Measurements from ENCODE around the gene STAC2. TPM values are rescaled to one million over a fixed set of nuclear protein-coding genes. Genes with fewer than 3 reads are reported as not detected.

Gene STAC2
- total and polyA plus RNA-seq, 9 of the 15 experiments (the other 6 are each of a cell fraction or from before 2014, with no cell fraction given), result not detected

DNA sequence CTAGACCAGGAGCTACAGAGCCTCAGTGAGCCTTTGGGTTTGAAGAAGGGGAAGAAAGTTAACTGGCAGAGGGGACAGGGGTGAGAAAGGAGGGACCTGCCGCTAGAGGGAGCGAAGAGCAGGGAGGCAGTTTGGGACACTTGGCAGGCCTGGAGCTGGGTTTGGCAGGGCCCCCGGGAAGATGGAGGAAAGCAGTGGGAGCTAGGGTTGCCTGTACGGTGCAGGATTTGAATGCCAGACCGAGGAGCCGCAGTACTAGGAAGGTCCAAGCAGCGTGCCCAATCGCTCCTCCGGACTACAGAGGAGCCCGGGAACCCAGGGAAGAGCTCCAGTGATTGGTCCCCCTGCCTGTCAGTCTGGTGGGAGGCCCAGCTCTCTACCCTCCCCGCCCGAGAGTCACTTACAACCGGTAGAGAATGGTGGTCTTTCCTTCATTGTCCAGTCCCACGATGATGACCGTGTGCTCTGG lies 61.0 kb downstream of the STAC2 start (continued):
- TF ChIP-seq, protein P1, sequence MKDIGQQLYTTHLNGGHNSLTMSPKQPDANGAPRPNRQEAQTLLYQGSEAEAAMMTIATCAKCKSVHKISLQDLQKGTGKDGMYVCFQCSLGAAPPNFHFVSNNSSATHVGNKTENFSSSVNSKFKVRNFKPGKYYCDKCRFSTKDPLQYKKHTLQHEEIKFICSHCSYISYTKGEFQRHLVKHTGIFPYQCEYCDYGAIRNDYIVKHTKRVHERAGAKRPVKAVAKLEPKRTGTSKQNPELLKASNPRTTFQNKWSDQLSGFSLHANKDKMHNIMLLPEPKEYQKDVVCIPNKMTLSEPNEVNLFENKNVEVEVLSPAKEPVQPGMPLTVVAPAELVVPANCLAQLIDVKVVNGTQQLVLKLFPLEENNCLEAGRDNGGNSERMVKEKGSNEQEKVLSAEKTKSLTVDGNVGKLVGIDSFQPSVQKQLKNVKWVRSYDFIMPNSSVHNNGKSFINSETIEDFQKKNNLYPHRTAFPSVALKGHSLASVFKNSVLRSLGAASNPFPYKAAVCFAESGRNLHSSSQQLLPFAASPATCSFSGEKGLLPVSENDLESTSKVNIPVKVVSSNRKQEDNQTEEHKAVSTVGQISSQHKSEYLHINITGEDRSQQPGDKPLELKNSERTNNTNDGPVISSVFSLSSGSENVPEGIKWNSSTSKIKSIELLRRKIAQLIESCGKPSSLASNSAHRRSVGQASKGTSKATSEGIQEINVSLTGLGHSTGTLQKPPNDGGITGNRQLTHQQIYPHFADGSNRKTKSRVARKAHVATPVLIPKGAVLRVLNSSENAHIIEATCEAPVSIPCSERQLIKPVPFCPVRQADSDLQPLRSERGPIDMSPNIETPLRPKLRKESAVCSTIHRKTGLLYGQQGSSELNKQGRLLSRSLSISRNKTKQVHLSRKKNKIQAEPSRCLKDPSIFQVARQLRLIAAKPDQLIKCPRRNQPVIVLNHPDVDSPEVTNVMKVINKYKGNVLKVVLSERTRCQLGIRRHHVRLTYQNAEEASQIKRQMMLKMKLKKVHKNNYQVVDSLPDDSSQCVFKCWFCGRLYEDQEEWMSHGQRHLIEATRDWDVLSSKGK (CRISPR knock-in tag; IDR thresholded peaks at IDR 0.05), result no peak
- no peak for TF ChIP-seq DDX20 (tag; IDR thresholded peaks at IDR 0.05; ENCODE audit: low read depth)
- TF ChIP-seq, protein P2, sequence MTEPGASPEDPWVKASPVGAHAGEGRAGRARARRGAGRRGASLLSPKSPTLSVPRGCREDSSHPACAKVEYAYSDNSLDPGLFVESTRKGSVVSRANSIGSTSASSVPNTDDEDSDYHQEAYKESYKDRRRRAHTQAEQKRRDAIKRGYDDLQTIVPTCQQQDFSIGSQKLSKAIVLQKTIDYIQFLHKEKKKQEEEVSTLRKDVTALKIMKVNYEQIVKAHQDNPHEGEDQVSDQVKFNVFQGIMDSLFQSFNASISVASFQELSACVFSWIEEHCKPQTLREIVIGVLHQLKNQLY (CRISPR knock-in tag; conservative IDR thresholded peaks at IDR 0.05), result no peak
- TF ChIP-seq PHF21A (IDR thresholded peaks at IDR 0.05; ENCODE audit: borderline replicate concordance, low read depth), result no peak

DNA sequence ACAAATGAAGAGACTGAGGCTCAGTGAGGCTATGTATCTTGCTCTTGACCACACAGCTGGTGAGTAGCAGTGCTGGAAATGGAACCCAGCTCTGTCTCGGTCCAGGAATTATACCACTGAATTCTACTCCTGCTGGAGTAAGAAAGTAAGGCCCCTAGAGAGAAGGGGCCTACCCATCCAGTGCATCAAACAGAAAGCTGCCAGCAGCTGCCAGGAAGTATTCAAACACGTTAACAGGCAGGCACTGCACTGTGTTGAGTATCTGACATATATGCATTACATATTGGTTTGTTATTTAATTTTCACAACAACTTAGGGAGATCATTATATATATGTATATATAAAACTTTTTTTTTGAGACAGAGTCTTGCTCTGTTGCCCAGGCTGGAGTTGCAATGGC lies 63.8 kb downstream of the STAC2 start:
- no TSS peak for BruUV-seq (replicated peaks)
- Histone ChIP-seq H3K9me1 (ENCODE audit: control insufficient read depth, insufficient read depth, low read length) (no peaks in the 10 kb centered on the region), H3K27ac (ENCODE audit: extremely low read depth, low read depth, low read length) (no peak overlapping the region), H3K79me2 (ENCODE audit: control insufficient read depth, insufficient read depth, low read length) (no peaks in the 10 kb centered on the region), H3K4me3 (no peak overlapping the region), H3K9me3 (replicated peaks; ENCODE audit: control insufficient read depth, insufficient read depth, low read depth, low read length) (no peaks in the 10 kb centered on the region), H3K4me1 (replicated peaks in 1 of 2; ENCODE audit: control insufficient read depth in 2 of 2, insufficient read depth in 2 of 2, low read length in 2 of 2) (peaks cover 5 to 16% of the 10 kb centered on the region in 2 experiments; a peak in 3 of 5 replicates), H3K27me3 (ENCODE audit: control insufficient read depth in 2 of 2, insufficient read depth in 2 of 2, low read length in 2 of 2) (peaks cover 0 to 7% of the 10 kb centered on the region in 2 experiments; a peak in 2 of 5 replicates), H3K4me2 (ENCODE audit: insufficient read depth, low read length) (no peak overlapping the region), H2AFZ (ENCODE audit: low read depth, low read length) (no peak overlapping the region), H4K20me1 (replicated peaks; ENCODE audit: control insufficient read depth, insufficient read depth, low read length) (no peaks in the 10 kb centered on the region), H3K9ac (ENCODE audit: insufficient read depth in 1 of 2, low read depth in 2 of 2, low read length in 2 of 2) (no peak overlapping the region), H3K36me3 (ENCODE audit: control insufficient read depth, insufficient read depth, low read length) (no peaks in the 10 kb centered on the region)
- in situ Hi-C loops (cut with MboI), result no loop called here
- ATAC-seq, result no peak
- ChIA-PET POLR2A (interaction anchor here (1.2 kb wide), 1 partner anchor 47 kb away, joined by 3 read pairs; no protein-coding TSS in a partner anchor), CTCF (ENCODE audit: low intra/inter-chr PET ratio) (no interaction called here)
- intact Hi-C loops (cut with micrococcal nuclease), result no loop called here
- FAIRE-seq, result no peak
- DNase-seq (ENCODE audit: extremely low read depth in 1 of 4, low spot score in 3 of 4), result no peak
- 16% methylated on average over 2 of the region's 2 CpGs for WGBS (ENCODE audit: insufficient coverage, low coverage, missing lambda C conversion rate)
- TF ChIP-seq, protein P3, sequence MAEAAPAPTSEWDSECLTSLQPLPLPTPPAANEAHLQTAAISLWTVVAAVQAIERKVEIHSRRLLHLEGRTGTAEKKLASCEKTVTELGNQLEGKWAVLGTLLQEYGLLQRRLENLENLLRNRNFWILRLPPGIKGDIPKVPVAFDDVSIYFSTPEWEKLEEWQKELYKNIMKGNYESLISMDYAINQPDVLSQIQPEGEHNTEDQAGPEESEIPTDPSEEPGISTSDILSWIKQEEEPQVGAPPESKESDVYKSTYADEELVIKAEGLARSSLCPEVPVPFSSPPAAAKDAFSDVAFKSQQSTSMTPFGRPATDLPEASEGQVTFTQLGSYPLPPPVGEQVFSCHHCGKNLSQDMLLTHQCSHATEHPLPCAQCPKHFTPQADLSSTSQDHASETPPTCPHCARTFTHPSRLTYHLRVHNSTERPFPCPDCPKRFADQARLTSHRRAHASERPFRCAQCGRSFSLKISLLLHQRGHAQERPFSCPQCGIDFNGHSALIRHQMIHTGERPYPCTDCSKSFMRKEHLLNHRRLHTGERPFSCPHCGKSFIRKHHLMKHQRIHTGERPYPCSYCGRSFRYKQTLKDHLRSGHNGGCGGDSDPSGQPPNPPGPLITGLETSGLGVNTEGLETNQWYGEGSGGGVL (CRISPR knock-in tag; IDR thresholded peaks at IDR 0.05), result no peak
- TF ChIP-seq ZNF445 (CRISPR knock-in tag; IDR thresholded peaks at IDR 0.05; ENCODE audit: low read depth) (no peak), RUNX1 (IDR thresholded peaks at IDR 0.05; ENCODE audit: low read depth) (no peak), HDAC2 (IDR thresholded peaks at IDR 0.05) (no peak), SMARCC2 (IDR thresholded peaks at IDR 0.05; ENCODE audit: low read depth) (no peak), JUN (IDR thresholded peaks at IDR 0.05; ENCODE audit: borderline replicate concordance, low read depth, low read length) (no peak), JUN (CRISPR knock-in tag; IDR thresholded peaks at IDR 0.05; ENCODE audit: borderline replicate concordance) (no peak), ZNF644 (tag; IDR thresholded peaks at IDR 0.05; ENCODE audit: low read depth) (no peak), ZFPM2 (CRISPR knock-in tag; IDR thresholded peaks at IDR 0.05) (no peak)
- TF ChIP-seq, protein P4, sequence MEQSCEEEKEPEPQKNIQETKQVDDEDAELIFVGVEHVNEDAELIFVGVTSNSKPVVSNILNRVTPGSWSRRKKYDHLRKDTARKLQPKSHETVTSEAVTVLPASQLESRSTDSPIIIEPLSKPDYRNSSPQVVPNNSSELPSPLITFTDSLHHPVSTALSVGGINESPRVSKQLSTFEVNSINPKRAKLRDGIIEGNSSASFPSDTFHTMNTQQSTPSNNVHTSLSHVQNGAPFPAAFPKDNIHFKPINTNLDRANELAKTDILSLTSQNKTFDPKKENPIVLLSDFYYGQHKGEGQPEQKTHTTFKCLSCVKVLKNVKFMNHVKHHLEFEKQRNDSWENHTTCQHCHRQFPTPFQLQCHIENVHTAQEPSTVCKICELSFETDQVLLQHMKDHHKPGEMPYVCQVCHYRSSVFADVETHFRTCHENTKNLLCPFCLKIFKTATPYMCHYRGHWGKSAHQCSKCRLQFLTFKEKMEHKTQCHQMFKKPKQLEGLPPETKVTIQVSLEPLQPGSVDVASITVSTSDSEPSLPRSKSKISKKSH (CRISPR knock-in tag; IDR thresholded peaks at IDR 0.05), result no peak

Measured in K562 (cell line).